Vagina (tissue), 2 donors: ENCODE measurements around the gene CACNA1I. TPM values are rescaled to one million over a fixed set of nuclear protein-coding genes. Genes with fewer than 3 reads are reported as not detected.

ENCODE experiments used
- DNase-seq, 2 donors: peaks; one replicate each; pipeline ENCODE4 v3.0.0-alpha.2; 2017; ENCODE audit errors: extremely low spot score in 2 of 2
- H3K27ac ChIP-seq: fragments of 200-600 bp; sonication (generic); one replicate; pipeline ENCODE4 v1.5.1; 2019
- H3K27me3 ChIP-seq: fragments of 200-600 bp; sonication (generic); one replicate; pipeline ENCODE4 v1.5.1; 2019
- H3K36me3 ChIP-seq, 2 donors: fragments of 200-600 bp; sonication (generic); one replicate each; pipeline ENCODE4 v1.5.1; 2017 to 2019
- H3K4me1 ChIP-seq: fragments of 200-600 bp; sonication (generic); one replicate; pipeline ENCODE4 v1.5.1; 2019
- H3K4me3 ChIP-seq, 2 donors: fragments of 200-600 bp; sonication (generic); 1 replicate in 1 of 2; 2 replicates in 1 of 2; pipeline ENCODE4 v1.5.1; 2016 to 2019
- H3K9me3 ChIP-seq: fragments of 200-600 bp; sonication (generic); one replicate; pipeline ENCODE4 v1.5.1; 2019
- POLR2A ChIP-seq, 2 donors: fragments of 450-650 bp; IDR thresholded peaks; one replicate each; pipeline ENCODE4 v1.6.1; 2017; ENCODE audit warnings: antibody characterized with exemption in 2 of 2, mild to moderate bottlenecking in 2 of 2, moderate library complexity in 2 of 2
- POLR2AphosphoS5 ChIP-seq, 2 donors: sonication (generic); formaldehyde crosslinking; IDR thresholded peaks; one replicate each; pipeline ENCODE4 v1.9.0; 2017; ENCODE audit warnings: antibody characterized with exemption in 2 of 2, mild to moderate bottlenecking in 2 of 2, low read depth in 1 of 2; ENCODE audit not compliant: insufficient read depth in 1 of 2
- intact Hi-C: fragments of 100-400 bp; cut with DNase I; formaldehyde crosslinking; loops from one replicate; pipeline ENCODE4 v1.15.1; 2023
- total RNA-seq: library from RNA; depleted of rRNA; stranded (reverse); fragments of >200 nt; gene quantifications from one replicate; pipeline ENCODE4 v1.2.3, GENCODE V29; 2016
- TF ChIP-seq, protein P1 (sequence below), 3 experiments: fragments of 450-650 bp in 2 of 3; fragments of 200-600 bp in 1 of 3; sonication (generic) in 1 of 3; IDR thresholded peaks; one replicate each; pipeline ENCODE4 v1.5.1; 2017 to 2019; ENCODE audit warnings: antibody characterized with exemption in 3 of 3, mild to moderate bottlenecking in 2 of 3, moderate library complexity in 2 of 3

The CACNA1I gene
- total RNA-seq, 1 donor from 2014 or later: 1.2 TPM

DNA sequence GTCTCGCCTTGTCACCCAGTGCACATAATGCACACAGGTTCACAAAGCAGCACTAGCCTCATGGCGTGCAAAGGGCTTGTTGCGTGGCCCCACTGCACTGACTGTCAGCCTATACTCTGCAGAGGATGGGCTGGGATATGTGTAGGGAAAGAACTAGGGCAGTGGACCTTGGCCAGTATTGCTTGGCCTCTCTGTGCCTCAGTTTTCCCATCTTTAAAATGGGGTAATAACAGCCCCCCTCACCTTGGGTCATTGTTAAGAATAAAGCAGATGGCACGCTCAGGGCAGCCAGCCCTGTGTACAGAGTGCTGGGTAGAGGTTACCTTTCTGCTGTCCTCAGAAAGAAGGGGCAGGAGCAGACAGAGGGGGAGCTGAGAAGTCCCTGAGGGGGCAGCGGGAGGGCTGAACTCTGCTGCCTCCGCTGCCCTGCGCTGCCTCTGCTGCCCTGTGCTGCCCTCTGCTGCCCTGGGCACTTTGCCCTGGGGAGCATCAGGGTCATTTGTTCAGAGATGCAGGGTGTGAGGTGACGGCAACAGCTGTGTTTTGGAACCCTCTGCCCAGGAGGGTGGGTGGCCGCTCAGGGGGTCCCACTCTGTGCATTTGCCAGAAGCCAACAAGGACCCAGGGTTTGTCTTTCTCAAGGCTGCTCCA, 71.2 kb downstream of the CACNA1I start:
- no peak overlapping the region for H3K27ac ChIP-seq
- no peaks in the 10 kb centered on the region for H3K9me3 ChIP-seq
- no peaks in the 10 kb centered on the region for H3K36me3 ChIP-seq
- H3K27me3 ChIP-seq: no peaks in the 10 kb centered on the region
- H3K4me3 ChIP-seq: no peak overlapping the region
- intact Hi-C loops: no loop called here
- TF ChIP-seq, protein P1, sequence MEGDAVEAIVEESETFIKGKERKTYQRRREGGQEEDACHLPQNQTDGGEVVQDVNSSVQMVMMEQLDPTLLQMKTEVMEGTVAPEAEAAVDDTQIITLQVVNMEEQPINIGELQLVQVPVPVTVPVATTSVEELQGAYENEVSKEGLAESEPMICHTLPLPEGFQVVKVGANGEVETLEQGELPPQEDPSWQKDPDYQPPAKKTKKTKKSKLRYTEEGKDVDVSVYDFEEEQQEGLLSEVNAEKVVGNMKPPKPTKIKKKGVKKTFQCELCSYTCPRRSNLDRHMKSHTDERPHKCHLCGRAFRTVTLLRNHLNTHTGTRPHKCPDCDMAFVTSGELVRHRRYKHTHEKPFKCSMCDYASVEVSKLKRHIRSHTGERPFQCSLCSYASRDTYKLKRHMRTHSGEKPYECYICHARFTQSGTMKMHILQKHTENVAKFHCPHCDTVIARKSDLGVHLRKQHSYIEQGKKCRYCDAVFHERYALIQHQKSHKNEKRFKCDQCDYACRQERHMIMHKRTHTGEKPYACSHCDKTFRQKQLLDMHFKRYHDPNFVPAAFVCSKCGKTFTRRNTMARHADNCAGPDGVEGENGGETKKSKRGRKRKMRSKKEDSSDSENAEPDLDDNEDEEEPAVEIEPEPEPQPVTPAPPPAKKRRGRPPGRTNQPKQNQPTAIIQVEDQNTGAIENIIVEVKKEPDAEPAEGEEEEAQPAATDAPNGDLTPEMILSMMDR (IDR thresholded peaks at IDR 0.05): no peak
- TF ChIP-seq POLR2AphosphoS5 (IDR thresholded peaks at IDR 0.05; ENCODE audit: insufficient read depth in 1 of 2, low read depth in 1 of 2): no peak
- TF ChIP-seq POLR2A (IDR thresholded peaks at IDR 0.05): no peak
- no peaks in the 10 kb centered on the region for H3K4me1 ChIP-seq
- no peak for DNase-seq

DNA sequence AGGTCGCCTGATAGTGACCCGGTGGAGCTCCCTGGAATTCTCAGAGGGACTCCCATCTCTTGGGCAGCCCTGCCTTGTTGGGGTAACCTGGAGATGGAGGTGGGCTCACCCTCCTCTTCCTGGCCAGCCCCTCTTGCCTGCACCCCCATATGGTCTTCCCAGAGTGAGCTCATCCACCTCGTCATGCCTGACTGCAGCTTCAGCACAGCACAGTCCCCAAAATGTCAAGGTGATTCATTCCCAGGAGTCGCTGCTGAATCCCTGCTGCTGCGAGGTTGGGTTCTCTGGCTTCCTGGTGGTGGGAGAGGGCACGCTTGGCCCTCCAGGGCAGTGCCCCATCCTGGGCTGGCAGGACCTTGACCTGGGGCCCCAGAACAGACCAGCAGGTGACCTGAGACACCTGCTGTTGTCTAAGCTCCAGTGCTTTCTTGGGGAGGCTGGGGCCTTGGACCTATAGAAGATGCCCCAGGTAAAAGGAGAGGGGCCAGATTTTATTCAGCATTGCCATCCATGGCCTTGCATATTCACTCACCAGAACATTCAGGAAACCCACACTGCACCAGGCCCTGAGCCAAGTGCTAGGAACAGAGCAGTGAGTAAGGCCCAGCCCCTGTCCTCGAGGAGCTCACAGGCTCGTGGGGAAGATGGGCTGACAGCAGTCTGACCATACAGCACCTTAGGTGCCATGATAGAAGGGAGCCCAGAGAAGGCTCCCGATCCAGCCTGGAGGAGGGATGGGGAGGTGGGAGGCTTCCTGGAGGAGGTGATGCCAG, 72.9 kb downstream of the CACNA1I start:
- H3K4me3 ChIP-seq: no peak overlapping the region
- intact Hi-C loops: no loop called here
- DNase-seq: no peak

DNA sequence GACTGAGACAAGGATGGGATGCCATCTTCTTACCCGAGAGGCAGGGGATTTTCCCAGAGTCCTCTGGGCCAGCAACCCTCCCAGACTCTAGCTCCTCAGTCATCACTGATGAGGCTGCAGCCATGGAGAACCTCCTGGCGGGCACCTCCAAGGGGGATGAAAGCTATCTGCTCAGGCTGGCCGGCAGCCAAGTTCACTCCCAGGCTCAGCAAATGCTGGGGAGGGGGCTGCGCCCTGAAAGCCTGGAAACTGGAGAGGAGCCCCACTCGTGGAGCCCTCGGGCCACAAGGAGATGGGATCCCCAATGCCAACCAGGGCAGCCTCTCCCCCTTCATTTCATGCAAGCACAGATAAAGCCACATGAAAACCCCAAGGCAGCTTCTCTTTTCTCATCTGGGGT, 75.0 kb downstream of the CACNA1I start:
- no peaks in the 10 kb centered on the region for H3K9me3 ChIP-seq
- TF ChIP-seq, protein P1 (IDR thresholded peaks at IDR 0.05): no peak
- no peak for TF ChIP-seq POLR2A (IDR thresholded peaks at IDR 0.05)
- TF ChIP-seq POLR2AphosphoS5 (IDR thresholded peaks at IDR 0.05; ENCODE audit: insufficient read depth in 1 of 2, low read depth in 1 of 2): no peak
- no peak for DNase-seq
- H3K36me3 ChIP-seq: no peaks in the 10 kb centered on the region
- no peak overlapping the region for H3K27ac ChIP-seq
- no peak overlapping the region for H3K4me3 ChIP-seq
- no peaks in the 10 kb centered on the region for H3K27me3 ChIP-seq
- no peaks in the 10 kb centered on the region for H3K4me1 ChIP-seq
- intact Hi-C loops: no loop called here

More for the DNA sequence above, 72.9 kb downstream of the CACNA1I start:
- no peaks in the 10 kb centered on the region for H3K27me3 ChIP-seq
- no peak overlapping the region for H3K27ac ChIP-seq
- no peaks in the 10 kb centered on the region for H3K36me3 ChIP-seq
- no peaks in the 10 kb centered on the region for H3K9me3 ChIP-seq
- TF ChIP-seq, protein P1 (IDR thresholded peaks at IDR 0.05): no peak
- no peak for TF ChIP-seq POLR2AphosphoS5 (IDR thresholded peaks at IDR 0.05; ENCODE audit: insufficient read depth in 1 of 2, low read depth in 1 of 2)
- H3K4me1 ChIP-seq: no peaks in the 10 kb centered on the region

DNA sequence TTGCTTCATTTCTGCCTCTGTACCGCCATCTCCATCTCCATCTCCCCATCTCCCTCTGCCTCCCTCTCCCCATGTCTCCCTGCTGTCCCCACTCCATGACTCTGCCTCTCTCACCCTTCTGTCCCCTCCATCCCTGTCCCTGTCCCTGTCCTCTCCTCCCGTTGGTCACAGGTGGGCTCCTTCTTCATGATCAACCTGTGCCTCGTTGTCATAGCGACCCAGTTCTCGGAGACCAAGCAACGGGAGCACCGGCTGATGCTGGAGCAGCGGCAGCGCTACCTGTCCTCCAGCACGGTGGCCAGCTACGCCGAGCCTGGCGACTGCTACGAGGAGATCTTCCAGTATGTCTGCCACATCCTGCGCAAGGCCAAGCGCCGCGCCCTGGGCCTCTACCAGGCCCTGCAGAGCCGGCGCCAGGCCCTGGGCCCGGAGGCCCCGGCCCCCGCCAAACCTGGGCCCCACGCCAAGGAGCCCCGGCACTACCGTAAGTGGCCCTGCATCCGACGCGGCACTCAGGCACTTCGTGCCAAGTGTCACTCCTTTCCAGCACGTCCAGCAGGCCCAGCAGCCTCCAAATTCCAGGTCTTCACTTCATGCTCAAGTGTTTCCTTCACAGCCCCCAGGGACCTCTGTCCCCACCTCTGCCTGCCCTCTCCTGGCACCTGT, 76.0 kb downstream of the CACNA1I start:
- intact Hi-C loops: no loop called here

More for the DNA sequence above, 76.0 kb downstream of the CACNA1I start:
- H3K4me1 ChIP-seq: no peaks in the 10 kb centered on the region
- no peaks in the 10 kb centered on the region for H3K27me3 ChIP-seq
- TF ChIP-seq POLR2A (IDR thresholded peaks at IDR 0.05) (no peak), POLR2AphosphoS5 (IDR thresholded peaks at IDR 0.05; ENCODE audit: insufficient read depth in 1 of 2, low read depth in 1 of 2) (no peak)
- TF ChIP-seq, protein P1 (IDR thresholded peaks at IDR 0.05): no peak
- H3K4me3 ChIP-seq: no peak overlapping the region
- H3K9me3 ChIP-seq: no peaks in the 10 kb centered on the region
- H3K27ac ChIP-seq: no peak overlapping the region
- no peaks in the 10 kb centered on the region for H3K36me3 ChIP-seq
- no peak for DNase-seq
